AG04450 (cell line): Measurements from ENCODE around the gene SOS2. TPM values are rescaled to one million over a fixed set of nuclear protein-coding genes. Genes with fewer than 3 reads are reported as not detected.

Experiments
- CTCF ChIA-PET: fragments of 300-600, 350-600 bp; formaldehyde crosslinking; extraction: SDS; loops from one replicate; lab custom pipeline; 2022; ENCODE audit warnings: antibody characterized with exemption, inconsistent platforms; lab: Charles Lee
- POLR2A ChIA-PET: fragments of 350-600 bp; formaldehyde crosslinking; extraction: SDS; loops from one replicate; lab custom pipeline; 2021; ENCODE audit warnings: antibody characterized with exemption, inconsistent platforms; lab: Yijun Ruan, JAX
- DNase-seq: peaks from one replicate; pipeline ENCODE4 v3.0.0-alpha.2; 2011; ENCODE audit warnings: low read depth, low spot score
- H3K27ac ChIP-seq: one replicate; pipeline ENCODE4 v1.5.1; 2012; ENCODE audit warnings: low read depth, low read length, control low read depth
- H3K27me3 ChIP-seq: one replicate; pipeline ENCODE4 v1.6.0; 2012; ENCODE audit warnings: low read length; ENCODE audit not compliant: control insufficient read depth, insufficient read depth
- H3K4me3 ChIP-seq: 2 replicates; pipeline ENCODE4 v1.5.1; 2011; ENCODE audit warnings: mild to moderate bottlenecking, low read depth, low read length, control low read depth
- H3K9me3 ChIP-seq: 2 replicates; pipeline ENCODE4 v1.5.1; 2012; ENCODE audit warnings: low read length; ENCODE audit not compliant: control insufficient read depth, insufficient read depth
- polyA plus RNA-seq: library from polyadenylated mRNA; depleted of rRNA; stranded (reverse); fragments of >200 nt; gene quantifications from 2 replicates; pipeline ENCODE4 v1.2.3, GENCODE V29; 2011
- TF ChIP-seq, protein P1 (sequence below): IDR thresholded peaks from 2 replicates; pipeline ENCODE4 v1.5.1; 2011; ENCODE audit warnings: low read depth, low read length, control low read depth, inconsistent platforms

The SOS2 gene
- polyA plus RNA-seq, 1 experiment: 17.8 TPM

DNA sequence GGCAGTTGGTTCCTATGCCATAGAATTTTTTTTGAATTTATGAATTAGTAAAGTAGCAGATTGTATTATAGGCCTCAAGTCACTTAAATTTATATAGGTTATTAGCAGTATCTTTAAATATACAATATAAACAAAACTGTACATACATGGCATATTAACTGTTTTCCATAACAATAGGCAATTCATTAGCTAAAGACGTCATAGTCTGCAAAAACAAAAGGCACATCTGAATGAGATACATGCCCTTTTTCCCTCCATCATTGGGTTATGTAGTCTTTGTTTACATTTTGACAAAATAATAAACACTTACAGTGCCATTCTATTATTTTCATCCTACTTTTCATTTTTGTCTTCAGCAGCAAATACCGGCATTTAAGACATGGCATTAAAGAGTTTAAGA, 113.9 kb downstream of the SOS2 start:
- Histone ChIP-seq H3K27ac (no peak overlapping the region), H3K4me3 (no peak overlapping the region), H3K27me3 (no peaks in the 10 kb centered on the region), H3K9me3 (no peaks in the 10 kb centered on the region)
- ChIA-PET POLR2A (interaction anchor here (0.5 to 1.5 kb wide), 2 partner anchors 177 to 255 kb away, joined by 7 to 8 read pairs; no protein-coding TSS in a partner anchor), CTCF (interaction anchor here (3.1 to 8.4 kb wide), 2 partner anchors 254 to 265 kb away, joined by 26 to 97 read pairs; partner anchors contain the start of gene NEMF)
- no peak for DNase-seq
- TF ChIP-seq, protein P1, sequence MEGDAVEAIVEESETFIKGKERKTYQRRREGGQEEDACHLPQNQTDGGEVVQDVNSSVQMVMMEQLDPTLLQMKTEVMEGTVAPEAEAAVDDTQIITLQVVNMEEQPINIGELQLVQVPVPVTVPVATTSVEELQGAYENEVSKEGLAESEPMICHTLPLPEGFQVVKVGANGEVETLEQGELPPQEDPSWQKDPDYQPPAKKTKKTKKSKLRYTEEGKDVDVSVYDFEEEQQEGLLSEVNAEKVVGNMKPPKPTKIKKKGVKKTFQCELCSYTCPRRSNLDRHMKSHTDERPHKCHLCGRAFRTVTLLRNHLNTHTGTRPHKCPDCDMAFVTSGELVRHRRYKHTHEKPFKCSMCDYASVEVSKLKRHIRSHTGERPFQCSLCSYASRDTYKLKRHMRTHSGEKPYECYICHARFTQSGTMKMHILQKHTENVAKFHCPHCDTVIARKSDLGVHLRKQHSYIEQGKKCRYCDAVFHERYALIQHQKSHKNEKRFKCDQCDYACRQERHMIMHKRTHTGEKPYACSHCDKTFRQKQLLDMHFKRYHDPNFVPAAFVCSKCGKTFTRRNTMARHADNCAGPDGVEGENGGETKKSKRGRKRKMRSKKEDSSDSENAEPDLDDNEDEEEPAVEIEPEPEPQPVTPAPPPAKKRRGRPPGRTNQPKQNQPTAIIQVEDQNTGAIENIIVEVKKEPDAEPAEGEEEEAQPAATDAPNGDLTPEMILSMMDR: no peak

GRCh38 chr14:50116966-50117365, 114.4 kb downstream of the SOS2 start:
- TF ChIP-seq, protein P1: no peak
- ChIA-PET CTCF (interaction anchor here (0.8 to 8.4 kb wide), 3 partner anchors 13 to 264 kb away, joined by 3 to 97 read pairs (median 26); partner anchors contain the start of gene NEMF), POLR2A (interaction anchor here (0.5 to 1.5 kb wide), 5 partner anchors 45 to 413 kb away, joined by 3 to 8 read pairs (median 4); partner anchors contain the start of gene NEMF)
- Histone ChIP-seq H3K27me3 (no peaks in the 10 kb centered on the region), H3K27ac (no peak overlapping the region), H3K4me3 (no peak overlapping the region), H3K9me3 (no peaks in the 10 kb centered on the region)
- no peak for DNase-seq

DNA sequence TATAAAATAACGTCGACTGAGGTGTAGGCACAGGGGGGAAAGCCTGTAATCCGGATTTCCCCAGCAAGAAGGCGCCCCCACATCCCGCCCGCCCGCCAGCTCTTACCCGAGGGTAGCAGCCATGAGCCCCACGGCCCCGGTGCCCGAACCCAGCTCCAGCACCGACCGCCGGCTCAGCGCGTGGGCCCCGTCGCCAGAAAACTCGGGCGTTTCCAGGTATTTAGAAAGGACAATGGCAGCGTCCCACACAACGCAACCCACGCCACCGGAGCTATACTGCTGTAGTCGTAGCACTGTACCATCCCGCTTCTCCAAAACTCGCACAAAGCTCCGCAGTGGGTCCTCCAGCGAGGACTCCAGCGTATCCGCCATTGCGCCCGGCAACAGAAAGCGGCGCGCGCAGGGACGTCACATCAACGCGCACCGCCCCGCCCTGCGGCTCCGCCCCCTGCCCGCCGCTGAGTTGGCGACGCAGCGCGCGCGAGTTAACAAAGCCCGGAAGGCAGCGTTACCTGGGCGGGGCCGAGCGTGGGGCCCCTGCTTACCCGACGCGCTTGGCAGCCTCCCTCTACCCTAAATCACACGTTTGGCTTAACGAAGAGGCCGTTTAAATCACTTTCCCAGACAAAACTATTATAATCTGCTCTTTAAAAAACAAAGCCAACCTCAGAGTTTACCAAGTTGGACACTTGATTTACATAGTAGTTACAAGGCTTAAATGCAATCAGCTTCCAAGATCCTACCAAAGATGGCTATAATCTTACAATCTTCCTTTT, 115.0 kb downstream of the SOS2 start, which contains the start of gene VCPKMT:
Gene VCPKMT, minus strand, starts transcription at position 392 of the 776 bp plus-strand sequence. Its CDS starts 20 bp downstream, at position 372.
- H3K4me3 ChIP-seq: peak within 1 kb of the TSS; percentile 89
- POLR2A ChIA-PET: interaction anchor here (0.7 to 1.5 kb wide), 6 partner anchors 19 to 413 kb away, joined by 3 to 8 read pairs (median 4); partner anchors contain the start of gene NEMF
- H3K27me3 ChIP-seq: no peaks in the 10 kb centered on the region
- CTCF ChIA-PET: interaction anchor here (0.6 to 8.4 kb wide), 5 partner anchors 11 to 264 kb away, joined by 3 to 97 read pairs (median 4); partner anchors contain the start of gene NEMF
- TF ChIP-seq, protein P1: no peak
- H3K9me3 ChIP-seq: no peaks in the 10 kb centered on the region
- DNase-seq: peak; percentile 44
- peak within 1 kb of the TSS; percentile 41 for H3K27ac ChIP-seq

DNA sequence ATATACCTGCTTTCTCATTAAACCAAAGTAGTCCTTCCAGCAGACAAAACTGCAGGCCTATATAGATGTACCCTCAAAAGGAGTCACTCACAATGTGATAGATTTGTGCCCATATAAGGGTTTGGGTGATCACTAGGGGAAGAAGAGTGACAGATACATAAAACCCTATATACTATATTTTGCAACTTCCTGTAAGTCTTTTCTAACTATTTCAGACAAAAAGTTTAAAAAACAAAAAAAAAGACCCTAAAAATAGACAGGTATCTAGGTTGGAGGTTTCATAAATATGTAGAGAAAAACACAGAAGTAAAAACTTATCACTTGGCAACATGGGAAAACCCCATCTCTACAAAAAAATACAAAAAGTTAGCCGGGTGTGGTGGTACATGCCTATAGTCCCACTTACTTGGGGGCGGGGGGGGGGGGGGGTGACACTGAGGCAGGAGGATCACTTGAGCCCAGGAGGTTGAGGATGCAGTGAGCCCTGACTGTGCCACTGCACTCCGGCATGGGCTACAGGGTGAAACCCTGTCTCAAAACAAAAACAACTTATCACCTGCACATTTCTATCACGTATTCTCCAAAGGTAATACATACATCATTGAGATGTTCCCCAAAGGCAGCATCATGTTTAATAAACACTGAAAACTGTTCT, 117.9 kb downstream of the SOS2 start:
- TF ChIP-seq, protein P1: no peak
- ChIA-PET CTCF (interaction anchor here (0.6 to 8.4 kb wide), 5 partner anchors 9 to 419 kb away, joined by 3 to 97 read pairs (median 5); partner anchors contain the start of genes MAP4K5 and NEMF), POLR2A (no interaction called here)
- H3K9me3 ChIP-seq: no peaks in the 10 kb centered on the region
- H3K27ac ChIP-seq: no peak overlapping the region
- H3K27me3 ChIP-seq: no peaks in the 10 kb centered on the region
- no peak overlapping the region for H3K4me3 ChIP-seq
- DNase-seq: no peak
